Body of pancreas (tissue), 4 donors: ENCODE measurements around the gene CCDC38.

Experiments
- POLR2A ChIP-seq, 3 donors: fragments of 450-650 bp; IDR thresholded peaks; one replicate each; pipeline ENCODE4 v1.6.1; 2016; ENCODE audit warnings: antibody characterized with exemption in 3 of 3, mild to moderate bottlenecking in 2 of 3
- TF ChIP-seq, protein P1 (sequence below), 7 experiments: fragments of 450-650 bp in 4 of 7; fragments of 200-600 bp in 3 of 7; sonication (generic) in 3 of 7; IDR thresholded peaks; one replicate each; pipeline ENCODE4 v1.5.1; 2016 to 2019; ENCODE audit warnings: antibody characterized with exemption in 7 of 7

GRCh38 chr12:95884998-95885397 is 57.4 kb downstream of the CCDC38 start:
- TF ChIP-seq, protein P1, sequence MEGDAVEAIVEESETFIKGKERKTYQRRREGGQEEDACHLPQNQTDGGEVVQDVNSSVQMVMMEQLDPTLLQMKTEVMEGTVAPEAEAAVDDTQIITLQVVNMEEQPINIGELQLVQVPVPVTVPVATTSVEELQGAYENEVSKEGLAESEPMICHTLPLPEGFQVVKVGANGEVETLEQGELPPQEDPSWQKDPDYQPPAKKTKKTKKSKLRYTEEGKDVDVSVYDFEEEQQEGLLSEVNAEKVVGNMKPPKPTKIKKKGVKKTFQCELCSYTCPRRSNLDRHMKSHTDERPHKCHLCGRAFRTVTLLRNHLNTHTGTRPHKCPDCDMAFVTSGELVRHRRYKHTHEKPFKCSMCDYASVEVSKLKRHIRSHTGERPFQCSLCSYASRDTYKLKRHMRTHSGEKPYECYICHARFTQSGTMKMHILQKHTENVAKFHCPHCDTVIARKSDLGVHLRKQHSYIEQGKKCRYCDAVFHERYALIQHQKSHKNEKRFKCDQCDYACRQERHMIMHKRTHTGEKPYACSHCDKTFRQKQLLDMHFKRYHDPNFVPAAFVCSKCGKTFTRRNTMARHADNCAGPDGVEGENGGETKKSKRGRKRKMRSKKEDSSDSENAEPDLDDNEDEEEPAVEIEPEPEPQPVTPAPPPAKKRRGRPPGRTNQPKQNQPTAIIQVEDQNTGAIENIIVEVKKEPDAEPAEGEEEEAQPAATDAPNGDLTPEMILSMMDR (IDR thresholded peaks at IDR 0.05) = no peak
- TF ChIP-seq POLR2A (IDR thresholded peaks at IDR 0.05) = no peak
